HG03565 (cell line): ENCODE measurements around the gene GET4.
"Not testable (repeated sequence)": the region's sequence is repeated elsewhere in the genome, so short reads cannot be mapped to it uniquely, and the experiment has no call there.

Source experiments
- ATAC-seq: cut with Tn5 transposase; IDR thresholded peaks from one replicate; pipeline ENCODE4 v1.9.1; 2021; ENCODE audit warnings: mild to moderate bottlenecking, moderate library complexity; ENCODE audit not compliant: unreplicated experiment

Gene GET4

DNA sequence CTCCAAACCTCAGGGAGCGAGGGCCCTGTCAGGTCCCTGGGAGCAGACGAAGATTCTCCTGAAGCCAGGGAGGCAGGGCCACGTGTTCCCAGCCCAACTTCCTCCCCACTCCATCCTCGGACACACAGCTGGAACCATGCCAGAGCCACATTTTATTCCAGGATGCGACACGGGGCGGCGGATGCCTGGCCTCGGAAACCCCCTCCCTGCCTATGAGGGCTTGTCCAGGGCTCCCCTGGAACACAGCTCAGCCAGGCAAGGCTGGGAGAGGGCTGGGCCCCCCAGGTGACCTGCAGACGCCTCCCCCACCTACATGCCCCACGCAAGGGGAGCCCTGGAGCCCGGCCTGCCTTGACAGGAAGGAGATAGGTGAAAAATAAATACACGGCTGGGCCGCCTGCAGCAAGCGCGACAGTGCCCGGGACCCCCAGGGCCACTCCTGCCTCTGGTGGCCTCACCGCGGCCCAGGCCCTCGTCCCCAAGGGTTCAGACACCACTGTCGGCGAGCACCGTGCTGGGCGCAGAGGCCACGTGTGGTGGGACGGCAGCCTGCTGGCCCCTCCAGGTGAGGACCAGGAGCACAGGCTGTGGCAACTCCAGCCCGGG, 21.5 kb downstream of the GET4 start:
- ATAC-seq: no peak

DNA sequence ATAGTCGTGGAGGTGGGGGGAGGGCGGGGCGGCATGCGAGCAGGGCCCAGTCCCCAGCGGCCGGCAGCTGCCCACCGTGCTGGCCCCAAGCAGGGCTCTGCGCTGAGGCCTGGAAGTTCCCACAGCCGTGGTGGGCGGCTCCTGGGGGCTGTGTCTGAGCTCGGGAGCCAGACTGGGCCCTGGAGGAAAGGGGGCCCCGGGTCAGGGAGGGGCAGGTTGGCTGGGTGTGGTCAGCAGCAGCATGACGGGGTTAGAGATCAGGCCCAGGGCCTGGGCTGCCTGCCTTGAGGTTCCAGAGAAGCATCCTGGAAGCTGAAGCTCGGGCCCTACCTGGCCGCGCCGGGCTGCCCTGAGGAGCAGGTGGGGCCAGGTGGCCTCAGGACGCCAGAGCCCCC, 22.1 kb downstream of the GET4 start:
- no peak for ATAC-seq

DNA sequence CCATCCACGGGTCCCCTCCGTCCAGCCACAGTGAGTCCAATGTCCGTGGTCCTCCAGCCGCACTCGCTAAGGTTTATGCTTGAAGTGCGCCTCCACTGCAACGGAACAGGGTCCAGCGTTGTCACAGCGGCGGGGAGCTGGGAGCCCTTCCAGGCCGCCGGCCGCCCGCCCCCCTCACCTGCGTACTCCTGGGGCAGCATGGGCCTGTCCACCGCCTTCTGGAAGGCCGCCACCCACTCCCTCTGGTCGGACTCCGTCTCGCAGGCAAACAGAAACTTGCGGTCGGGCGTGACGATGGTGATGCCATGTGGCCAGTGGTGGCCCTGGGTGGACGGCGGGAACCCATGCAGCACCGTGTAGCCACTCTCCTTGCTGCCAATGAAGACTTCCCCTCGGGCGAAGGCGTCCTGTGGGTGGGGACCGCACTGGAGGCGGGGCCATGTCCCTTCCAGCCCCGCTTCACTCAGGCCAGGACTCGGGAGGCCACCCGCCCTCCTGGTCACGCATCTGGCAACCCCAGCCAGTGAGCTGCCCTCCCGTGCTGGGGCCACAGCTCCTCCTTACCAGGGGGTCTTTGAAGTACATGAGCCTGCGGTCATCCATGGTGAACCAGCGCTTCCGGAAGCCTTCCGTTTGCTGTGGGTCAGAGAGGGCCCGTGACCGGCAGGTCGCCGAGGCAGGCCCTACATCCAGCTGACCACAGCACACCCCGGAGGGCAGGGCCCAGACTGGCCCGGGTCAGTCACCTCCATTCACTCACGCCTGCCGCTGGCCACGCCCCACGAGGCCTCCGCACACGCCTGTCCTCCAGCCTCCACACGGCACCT, 22.7 kb downstream of the GET4 start:
- no peak for ATAC-seq

DNA sequence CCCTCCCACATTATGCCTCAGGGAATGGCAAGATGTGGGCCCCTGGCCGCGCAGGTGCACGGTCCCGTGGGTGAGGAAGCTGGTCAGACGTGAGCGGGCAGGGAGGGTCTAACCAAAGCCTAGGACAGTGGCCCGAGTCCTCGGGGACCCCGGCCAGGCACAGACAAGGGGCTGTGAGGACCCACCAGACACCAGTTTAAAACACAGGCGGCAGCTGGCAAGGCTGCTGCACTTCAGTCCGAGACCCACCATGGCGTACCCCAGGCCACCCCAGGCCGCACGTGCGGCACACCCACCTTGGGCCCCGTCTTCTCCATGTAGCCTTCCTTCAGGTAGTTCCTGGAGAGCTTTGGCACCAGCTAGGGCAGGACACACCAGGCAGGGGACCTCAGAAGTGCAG, 23.5 kb downstream of the GET4 start:
- no peak for ATAC-seq

DNA sequence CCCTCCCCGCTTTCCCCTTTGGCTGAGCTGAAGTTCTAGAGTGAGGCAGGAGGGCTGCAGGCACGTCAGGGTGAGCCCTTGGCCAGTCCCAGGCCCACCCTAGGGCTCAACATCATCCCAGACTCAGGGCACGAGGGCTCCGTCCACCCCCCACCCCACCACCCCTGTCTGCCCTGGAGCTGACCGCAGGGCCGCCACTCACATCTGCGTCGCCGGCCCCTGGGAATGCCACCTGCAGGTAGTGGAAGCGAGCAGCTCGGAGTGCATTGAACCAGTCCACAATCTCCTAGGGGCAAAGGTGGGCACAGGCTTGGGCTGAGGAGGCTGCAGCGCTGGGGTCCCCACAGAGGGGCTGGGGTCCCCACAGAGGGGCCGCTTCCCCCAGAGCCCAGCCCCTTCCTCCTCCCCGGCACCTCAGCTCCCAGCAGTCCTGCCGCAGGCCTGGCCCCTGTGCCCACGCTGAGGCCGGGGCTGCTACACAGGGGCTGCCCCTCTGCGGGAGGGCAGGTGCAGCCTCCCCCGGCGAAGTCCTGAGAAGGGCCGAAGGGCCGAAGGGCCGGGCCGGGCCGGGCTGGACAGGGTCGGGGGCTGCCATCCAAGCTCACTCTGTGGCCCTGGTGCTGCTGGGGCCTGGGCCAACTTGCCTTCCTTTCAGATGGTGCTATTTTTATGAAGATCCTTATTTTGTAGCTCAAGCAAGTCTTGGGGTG, 24.1 kb downstream of the GET4 start:
- no peak for ATAC-seq

DNA sequence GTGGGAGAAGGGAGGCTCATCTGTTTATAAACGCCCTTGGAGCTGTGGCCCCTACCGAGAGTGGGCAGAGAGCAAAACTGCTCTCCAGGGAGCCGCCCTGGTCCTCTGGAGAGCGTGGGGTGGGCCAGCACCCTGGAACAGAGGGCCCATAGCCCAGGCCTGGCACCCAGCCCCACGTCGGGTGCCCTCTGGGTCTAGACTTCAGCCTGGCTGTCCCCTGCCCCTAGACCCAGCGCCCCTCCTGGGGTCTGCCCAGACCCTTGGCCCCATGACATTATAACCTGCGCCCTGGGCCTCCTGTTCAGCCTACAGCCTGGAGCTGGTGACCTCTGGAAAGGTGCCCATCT, 24.7 kb downstream of the GET4 start:
- ATAC-seq: no peak

DNA sequence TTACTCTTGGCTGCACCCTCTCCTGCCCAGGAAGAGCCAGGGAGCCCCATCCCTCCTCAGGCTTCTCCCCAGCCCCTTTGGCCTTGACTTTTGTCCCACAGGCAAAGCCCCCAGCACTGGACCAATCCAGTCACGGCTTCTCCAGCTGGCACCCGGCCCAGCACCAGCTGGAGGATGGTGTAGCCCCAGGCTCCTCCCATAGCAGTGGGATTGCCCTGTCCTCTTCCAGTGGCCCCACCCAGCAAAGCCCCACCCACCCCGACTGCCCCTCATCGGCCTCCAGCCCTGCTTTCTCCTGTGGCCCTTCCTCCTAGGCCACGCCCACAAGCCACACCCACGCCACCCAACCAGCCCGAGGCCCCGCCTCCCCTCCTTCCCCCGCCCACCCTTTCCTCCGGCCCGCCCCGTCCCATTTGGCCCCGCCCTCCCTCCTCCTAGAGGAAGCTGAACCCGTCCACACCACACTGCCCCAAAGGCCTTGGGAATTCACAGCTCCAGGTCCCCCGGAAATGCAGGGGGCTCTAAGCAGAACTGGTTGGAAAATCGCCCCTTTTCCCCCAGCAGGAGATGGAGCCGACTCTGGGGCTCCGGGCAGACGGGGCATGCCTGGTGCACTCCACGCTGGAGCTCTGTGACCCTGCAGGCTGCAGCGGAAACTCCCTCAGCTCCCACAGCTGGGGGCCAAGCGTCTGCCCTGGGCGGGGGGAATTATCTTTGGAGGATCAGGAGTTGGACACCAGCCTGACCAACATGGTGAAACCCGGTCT, 25.2 kb downstream of the GET4 start:
- no peak for ATAC-seq

DNA sequence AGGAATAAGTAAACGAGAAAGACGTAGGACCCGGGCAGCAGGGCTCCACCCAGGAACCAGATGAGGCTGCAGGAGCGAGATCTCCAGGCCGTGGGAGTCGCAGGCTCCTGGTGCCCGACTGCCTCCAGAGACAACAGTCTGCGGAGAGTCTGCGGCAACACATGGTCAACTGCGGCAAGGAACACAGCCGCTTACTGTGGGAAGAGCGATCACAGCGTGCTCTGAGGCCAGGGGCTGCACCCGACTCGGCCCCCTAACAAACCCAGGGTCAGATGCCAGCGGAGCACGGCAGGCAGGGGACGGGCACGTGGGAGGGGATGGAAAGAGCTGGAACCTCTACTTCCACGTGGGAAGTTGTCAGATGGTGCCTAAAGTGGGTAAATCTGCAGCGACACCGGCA, 26.6 kb downstream of the GET4 start:
- no peak for ATAC-seq

DNA sequence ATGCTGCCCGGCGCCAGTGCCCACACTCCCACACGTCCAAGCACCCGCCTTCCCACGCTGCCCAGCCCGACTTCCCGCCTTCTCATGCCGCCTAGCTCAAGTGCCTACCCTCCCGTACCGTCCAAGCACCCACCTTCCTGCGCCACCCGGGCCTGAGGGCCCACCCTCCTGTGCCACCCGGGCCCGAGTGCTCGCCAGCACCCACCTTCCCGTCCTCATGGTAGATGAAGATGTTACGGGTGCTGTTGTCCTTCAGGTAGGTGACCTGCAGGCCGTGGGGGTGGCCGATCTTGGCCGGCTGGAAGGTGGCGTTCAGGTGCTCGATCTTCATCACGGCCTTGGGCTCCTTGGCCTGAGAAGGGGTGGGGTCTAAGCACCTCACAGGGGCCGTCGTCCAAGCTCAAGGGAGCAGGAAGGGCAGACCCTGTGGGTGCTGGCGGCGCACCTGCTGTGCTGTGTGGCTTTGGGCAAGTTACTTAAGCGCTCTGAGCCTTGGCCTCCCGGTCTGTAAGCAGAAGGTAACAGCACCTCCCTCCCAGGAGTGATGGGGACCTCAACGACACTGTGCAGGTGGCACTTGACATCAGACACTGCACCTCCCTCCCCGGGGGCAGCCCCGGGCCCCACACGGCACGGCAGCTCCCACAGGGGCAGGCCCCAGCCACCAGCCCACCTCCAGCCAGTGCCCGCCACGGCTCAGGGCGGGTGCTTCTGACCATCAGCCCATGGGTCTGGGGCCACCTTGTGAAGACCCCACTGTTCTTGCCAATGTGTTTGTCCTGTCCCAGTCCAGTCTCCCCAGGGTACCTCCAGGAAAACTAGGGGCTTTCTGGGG, 27.8 kb downstream of the GET4 start:
- ATAC-seq: no peak

DNA sequence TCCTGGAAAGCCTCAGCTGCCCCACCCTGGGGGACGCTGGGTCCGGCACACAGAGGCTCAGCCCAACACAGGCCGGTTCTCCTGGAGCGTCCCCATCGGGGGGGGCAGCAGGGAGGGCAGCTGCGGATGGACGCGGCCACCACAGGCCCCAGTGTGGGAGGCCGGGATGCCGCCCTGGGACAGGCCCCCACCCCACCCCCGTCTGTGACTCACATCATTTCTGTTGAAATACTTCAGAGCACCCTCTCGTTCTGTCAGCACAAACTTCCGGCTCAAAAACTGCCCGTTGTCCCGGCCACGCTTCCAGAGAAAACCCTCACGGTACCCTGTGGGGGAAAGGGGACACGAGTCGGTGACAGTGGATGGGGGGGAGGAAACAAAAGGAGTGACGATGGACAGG, 28.5 kb downstream of the GET4 start:
- ATAC-seq: no peak

DNA sequence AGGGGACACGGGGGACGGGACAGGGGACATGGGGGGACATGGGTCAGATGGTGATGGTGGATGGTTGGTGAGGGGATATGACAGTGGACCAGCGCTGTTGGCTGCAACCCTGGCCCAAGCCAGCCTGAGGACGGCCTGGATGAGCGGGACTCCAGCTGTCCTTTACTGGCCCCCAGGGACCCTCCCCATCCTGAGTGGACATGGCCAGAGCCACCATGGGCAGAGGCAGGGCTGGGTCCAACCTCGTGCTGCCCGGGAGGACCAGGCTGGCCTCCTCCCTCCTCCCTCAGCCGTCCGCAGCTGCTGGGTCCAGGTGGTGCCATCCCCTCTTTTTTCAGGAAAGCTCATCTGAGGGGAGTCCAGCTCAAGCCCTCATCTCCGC, 30.4 kb downstream of the GET4 start:
- ATAC-seq: no peak

DNA sequence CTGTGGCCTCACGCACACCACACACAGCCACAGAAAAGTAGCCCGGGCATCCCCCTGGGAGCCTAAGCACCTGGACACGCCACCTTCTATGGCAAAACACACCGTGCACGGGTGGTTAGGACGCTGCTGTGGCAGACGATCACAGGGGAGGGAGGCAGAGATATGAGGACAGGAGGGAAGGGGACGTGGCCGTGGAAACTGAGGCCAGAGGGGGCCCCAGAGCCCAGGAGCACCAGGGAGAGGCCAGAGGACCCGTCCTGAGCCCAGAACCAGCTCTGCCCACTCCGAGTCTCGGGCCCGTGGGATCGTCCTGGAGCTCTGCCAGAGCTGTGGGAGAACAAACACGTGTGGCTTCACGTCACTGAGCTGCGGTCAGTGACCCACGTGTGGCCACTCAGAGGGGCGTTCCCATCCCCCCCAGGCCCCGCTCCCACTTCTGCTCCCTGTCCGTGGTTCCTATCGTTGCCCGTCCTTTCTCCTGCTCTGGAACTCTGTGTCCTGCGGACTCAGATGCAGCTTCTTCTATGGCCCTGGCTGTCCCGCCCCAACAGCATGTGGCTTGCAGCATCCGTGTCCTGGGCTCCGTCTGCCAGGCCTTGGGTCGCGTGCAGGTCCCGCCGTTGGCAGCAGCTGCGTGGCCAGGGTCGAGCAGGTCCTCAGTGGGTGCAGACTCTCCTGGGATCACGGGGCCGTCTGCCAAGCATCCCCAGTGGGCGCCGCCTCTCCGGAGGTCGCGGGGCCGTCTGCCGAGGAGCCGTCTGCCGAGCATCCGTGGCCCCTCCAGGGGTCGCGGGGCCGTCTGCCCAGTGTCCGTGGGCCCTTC, 31.0 kb downstream of the GET4 start:
- ATAC-seq: no peak

DNA sequence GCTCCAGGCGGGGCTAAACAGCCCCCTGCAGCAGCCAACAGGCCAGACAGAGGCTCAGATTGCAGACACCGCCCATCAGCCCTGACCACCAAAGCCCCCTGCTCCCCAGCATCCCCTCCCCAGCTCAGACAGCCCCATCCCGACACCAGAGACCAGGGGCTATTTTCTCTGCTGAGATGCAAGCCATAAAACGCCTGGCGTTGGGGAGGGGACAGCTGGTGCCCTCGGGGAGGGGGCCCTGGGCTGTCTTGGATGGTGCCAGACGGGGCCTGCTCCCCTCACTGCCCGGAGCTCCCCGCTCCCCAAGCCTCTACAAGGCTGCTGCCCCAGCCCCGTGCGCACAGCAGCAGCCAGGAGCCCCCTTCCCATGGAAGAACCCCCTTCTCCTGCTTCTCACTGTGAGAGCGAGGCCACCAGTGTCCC, 31.8 kb downstream of the GET4 start:
- no peak for ATAC-seq

DNA sequence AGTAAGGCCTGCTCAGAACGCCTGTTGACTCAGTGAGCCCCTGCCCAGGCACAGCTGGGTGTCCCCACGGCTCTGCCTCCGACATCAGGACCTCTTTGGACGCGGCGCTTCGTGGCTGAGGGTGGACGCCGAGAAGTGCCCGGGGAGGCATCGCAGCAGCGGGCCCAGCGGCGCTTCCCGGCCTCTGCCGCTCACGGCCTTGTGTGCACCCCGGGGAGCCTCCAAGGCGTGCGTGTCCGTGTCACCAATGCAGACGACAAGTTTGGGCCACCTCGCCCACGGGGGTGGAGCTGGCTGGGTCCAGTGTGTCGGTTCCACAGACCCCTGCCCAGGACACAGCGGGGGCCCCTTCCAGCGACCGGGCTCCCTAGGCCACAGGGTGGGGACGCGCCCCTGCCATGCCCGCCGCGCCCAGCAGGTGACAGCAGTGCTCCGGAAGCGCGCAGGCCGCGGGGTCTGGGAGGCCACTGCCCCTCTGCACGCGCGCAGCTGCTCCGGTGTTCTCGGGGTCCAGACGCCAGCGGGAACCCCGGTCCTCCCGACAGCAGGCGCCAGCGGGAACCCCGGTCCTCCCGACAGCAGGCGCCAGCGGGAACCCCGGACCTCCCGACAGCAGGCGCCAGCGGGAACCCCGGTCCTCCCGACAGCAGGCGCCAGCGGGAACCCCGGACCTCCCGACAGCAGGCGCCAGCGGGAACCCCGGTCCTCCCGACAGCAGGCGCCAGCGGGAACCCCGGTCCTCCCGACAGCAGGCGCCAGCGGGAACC, 32.4 kb downstream of the GET4 start:
- not testable (repeated sequence) for ATAC-seq

DNA sequence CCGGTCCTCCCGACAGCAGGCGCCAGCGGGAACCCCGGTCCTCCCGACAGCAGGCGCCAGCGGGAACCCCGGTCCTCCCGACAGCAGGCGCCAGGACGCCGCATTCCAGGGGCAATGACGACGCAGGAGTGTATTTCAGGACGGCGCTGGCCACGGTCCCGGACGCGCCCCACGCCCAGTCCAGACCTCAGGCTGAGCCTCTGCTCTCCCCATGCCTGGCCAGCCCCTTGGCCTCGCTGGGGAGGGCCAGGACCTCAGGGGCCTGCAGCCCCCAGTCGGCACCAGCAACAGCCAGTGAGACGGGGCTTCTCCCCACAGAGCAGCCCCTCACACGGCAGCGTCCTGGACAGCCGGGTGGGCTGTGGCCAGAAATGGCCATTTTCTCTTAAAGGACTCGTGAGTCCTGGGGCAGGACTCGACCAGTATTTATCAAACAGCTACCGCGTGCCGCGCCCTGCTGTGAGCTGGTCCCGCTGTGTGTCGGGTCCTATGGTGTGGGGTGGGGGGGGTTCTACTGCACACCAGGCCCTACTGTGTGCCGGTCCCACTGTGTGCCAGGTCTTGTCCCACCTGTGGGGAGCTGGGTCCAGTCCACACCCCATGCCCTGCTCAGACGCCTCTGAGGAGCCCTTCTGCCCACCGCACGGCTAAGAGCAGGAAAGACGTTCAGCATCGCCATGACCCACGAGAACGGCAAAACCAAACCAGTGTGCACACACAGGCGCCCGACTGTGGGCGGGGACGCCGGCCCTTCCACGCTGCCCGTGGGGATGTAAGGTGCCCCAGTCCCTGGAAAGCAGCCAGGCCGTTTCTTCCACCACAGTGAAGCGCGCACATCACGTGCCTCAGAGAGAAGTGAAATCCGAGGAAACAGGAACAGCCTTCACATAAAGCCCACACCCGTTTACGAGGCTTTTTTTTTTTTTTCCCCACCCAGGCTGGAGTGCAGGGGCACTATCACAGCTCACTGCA, 33.3 kb downstream of the GET4 start:
- ATAC-seq: no peak

DNA sequence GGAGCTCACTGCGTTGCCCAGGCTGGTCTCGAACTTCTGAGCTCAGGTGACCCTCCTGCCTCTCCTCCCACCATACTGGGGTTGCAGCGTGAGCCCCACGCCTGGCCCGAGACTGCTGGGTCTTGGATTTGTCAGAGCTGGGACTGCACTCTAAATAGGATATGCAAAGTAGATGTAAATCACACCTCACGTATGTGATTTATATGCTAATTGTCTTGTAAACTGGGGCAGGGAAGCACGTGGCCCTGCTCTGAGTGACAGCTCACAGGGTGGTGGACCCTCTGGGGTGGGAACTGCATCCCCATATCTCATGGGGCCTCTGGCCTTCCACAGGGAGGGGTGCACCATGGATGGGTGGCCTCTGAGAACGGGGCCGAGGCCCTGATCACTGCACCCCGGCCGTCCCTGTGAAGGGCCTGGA, 34.1 kb downstream of the GET4 start:
- ATAC-seq: no peak

DNA sequence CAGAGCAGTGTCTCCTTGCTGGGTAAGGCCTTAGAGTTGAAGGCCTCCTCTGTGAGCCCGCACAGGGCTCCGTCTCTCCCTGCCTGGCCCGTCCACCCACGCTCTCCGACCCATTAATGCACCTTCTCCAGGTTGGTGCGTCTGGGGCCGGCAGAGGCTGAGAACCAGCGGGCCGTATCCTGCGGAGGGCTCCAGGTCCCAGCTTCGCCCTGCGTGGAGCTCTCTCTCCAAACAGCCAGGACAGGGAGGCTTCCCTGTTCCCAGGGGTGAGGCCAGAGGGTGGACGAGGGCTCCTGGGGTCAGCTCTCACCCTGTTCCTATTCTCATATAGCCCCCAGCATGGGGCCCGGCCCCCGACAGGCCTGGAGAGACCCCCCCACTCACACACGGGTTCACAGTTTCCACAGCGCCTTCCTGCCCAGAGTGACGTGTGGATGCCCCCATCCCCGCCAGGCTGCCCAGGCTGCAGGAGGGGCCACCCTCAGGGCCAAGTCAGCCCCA, 34.6 kb downstream of the GET4 start:
- no peak for ATAC-seq
